ENCODE measurements around the gene RTP1.

DNA sequence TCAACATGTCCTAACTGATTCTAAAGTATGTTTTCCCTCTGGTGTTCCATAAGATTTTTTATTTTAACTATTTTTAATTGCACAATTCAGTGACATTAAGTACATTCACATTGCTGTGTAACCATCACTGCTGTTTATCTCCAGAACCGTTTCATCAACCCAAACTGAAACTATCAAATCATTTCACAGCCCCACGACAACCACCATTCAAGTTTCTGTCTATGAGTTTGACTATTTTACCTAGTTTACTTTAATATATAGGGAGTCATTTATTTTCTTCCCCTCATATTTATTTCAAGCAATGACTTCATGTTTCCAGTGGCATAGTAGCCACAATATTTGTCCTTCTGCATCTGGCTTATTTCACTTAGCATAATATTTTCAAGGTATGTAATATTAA lies 8.4 kb downstream of the RTP1 start:
- TF ChIP-seq EZH2 (IDR thresholded peaks at IDR 0.05) (no peak), POLR2A (IDR thresholded peaks at IDR 0.05; ENCODE audit: borderline replicate concordance, extremely low read depth, insufficient read depth, insufficient read length) (no peak)
- TF ChIP-seq, protein P1, sequence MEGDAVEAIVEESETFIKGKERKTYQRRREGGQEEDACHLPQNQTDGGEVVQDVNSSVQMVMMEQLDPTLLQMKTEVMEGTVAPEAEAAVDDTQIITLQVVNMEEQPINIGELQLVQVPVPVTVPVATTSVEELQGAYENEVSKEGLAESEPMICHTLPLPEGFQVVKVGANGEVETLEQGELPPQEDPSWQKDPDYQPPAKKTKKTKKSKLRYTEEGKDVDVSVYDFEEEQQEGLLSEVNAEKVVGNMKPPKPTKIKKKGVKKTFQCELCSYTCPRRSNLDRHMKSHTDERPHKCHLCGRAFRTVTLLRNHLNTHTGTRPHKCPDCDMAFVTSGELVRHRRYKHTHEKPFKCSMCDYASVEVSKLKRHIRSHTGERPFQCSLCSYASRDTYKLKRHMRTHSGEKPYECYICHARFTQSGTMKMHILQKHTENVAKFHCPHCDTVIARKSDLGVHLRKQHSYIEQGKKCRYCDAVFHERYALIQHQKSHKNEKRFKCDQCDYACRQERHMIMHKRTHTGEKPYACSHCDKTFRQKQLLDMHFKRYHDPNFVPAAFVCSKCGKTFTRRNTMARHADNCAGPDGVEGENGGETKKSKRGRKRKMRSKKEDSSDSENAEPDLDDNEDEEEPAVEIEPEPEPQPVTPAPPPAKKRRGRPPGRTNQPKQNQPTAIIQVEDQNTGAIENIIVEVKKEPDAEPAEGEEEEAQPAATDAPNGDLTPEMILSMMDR (IDR thresholded peaks at IDR 0.05 in 2 of 3, conservative IDR thresholded peaks at IDR 0.05 in 1 of 3; ENCODE audit: borderline replicate concordance in 1 of 3, insufficient read depth in 1 of 3, low read depth in 2 of 3, low read length in 2 of 3), result no peak
